Measurements from ENCODE around the gene OMP. TPM values are rescaled to one million over a fixed set of nuclear protein-coding genes. Genes with fewer than 3 reads are reported as not detected.

Gene OMP
- total RNA-seq, 1 experiment from 2014 or later, result not detected

DNA sequence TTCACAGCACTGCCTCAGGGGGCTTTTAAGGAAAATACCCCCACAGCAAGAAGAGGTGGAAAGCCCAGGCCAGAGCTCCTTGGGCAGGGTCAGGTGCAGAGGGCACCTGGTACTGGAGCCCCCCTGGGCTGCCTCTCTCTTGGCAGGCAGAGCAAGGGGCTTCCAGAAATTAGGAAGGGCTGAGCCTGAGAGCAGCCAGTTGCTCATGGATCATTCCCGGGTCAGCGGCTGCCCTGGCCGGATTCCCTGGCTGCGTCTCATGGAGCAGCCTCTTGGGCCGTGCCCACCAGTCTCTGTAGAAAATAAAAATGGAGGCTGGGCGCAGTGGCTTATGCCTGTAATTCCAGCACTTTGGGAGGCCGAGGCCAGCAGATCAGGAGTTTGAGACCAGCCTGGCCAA is 10.3 kb upstream of the OMP start:
- CTCF ChIA-PET, result interaction anchor here (1.3 to 3.9 kb wide), 15 partner anchors 9 to 388 kb away, joined by 4 to 126 read pairs (median 24); partner anchors contain the start of genes CAPN5 and MYO7A
- ATAC-seq, result no peak

DNA sequence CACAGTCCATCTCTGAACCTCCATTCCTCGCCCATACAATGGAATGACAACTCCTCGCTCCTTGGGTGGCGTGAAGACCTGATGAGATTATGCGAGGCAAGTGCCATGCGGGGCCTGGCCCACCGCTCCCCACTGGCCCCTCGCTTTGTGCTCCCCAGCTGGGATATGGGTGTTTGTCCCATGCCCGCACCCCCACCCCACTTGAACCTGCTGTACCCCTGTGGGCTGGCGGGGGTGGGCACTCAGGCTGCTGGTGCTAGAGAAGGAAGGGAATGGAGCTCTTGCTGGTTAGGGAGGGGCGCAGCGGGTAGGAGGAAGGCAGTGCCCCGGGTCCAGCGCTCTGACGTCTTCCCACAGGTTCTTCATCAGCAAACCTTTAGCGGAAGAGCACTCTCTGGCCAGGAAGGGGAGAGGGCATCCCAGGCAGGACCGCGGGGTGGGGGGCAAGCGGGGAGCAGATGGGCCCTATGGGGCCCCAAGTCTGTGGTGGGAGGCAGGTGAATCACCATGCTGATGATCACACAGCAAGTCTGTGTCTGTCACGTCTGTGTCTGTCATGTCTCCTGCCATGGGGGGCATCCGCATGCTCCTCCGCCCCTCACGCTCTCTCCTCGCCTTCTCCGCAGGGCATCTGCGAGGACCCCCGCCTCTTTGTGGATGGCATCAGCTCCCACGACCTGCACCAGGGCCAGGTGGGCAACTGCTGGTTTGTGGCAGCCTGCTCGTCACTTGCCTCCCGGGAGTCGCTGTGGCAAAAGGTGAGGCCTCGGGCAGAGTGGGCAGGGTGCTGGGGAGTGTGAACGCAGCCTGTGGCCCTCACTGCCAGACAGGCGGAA is 9.4 kb upstream of the OMP start:
- CTCF ChIA-PET, result interaction anchor here (2.5 to 3.9 kb wide), 6 partner anchors 8 to 46 kb away, joined by 7 to 102 read pairs (median 40); partner anchors contain the start of gene MYO7A
- Mint-ChIP-seq H3K27me3 (ENCODE audit: low read depth) (no peaks in the 10 kb centered on the region), H3K4me1 (peaks cover 7% of the 10 kb centered on the region), H3K9me3 (no peaks in the 10 kb centered on the region), H3K27ac (peak overlapping the region; percentile 79; the same call in 1 of the 2 replicates), H3K36me3 (peaks cover 3% of the 10 kb centered on the region; the same call in 1 of the 2 replicates), H3K4me3 (no peak overlapping the region)
- POLR2A ChIA-PET, result interaction anchor here (0.6 kb wide), 1 partner anchor 20 kb away, joined by 3 read pairs; no protein-coding TSS in a partner anchor
- ATAC-seq (no peak), DNase-seq (ENCODE audit: low spot score) (no peak)
- TF ChIP-seq, protein P1, sequence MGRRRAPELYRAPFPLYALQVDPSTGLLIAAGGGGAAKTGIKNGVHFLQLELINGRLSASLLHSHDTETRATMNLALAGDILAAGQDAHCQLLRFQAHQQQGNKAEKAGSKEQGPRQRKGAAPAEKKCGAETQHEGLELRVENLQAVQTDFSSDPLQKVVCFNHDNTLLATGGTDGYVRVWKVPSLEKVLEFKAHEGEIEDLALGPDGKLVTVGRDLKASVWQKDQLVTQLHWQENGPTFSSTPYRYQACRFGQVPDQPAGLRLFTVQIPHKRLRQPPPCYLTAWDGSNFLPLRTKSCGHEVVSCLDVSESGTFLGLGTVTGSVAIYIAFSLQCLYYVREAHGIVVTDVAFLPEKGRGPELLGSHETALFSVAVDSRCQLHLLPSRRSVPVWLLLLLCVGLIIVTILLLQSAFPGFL (CRISPR knock-in tag; IDR thresholded peaks at IDR 0.05; ENCODE audit: borderline replicate concordance), result no peak
- TF ChIP-seq, protein P2, sequence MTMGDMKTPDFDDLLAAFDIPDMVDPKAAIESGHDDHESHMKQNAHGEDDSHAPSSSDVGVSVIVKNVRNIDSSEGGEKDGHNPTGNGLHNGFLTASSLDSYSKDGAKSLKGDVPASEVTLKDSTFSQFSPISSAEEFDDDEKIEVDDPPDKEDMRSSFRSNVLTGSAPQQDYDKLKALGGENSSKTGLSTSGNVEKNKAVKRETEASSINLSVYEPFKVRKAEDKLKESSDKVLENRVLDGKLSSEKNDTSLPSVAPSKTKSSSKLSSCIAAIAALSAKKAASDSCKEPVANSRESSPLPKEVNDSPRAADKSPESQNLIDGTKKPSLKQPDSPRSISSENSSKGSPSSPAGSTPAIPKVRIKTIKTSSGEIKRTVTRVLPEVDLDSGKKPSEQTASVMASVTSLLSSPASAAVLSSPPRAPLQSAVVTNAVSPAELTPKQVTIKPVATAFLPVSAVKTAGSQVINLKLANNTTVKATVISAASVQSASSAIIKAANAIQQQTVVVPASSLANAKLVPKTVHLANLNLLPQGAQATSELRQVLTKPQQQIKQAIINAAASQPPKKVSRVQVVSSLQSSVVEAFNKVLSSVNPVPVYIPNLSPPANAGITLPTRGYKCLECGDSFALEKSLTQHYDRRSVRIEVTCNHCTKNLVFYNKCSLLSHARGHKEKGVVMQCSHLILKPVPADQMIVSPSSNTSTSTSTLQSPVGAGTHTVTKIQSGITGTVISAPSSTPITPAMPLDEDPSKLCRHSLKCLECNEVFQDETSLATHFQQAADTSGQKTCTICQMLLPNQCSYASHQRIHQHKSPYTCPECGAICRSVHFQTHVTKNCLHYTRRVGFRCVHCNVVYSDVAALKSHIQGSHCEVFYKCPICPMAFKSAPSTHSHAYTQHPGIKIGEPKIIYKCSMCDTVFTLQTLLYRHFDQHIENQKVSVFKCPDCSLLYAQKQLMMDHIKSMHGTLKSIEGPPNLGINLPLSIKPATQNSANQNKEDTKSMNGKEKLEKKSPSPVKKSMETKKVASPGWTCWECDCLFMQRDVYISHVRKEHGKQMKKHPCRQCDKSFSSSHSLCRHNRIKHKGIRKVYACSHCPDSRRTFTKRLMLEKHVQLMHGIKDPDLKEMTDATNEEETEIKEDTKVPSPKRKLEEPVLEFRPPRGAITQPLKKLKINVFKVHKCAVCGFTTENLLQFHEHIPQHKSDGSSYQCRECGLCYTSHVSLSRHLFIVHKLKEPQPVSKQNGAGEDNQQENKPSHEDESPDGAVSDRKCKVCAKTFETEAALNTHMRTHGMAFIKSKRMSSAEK (CRISPR knock-in tag; IDR thresholded peaks at IDR 0.05; ENCODE audit: borderline replicate concordance), result no peak
- TF ChIP-seq NR2C2 (CRISPR knock-in tag; IDR thresholded peaks at IDR 0.05) (no peak), SMAD3 (CRISPR knock-in tag; IDR thresholded peaks at IDR 0.05; ENCODE audit: borderline replicate concordance) (no peak), IRF2 (CRISPR knock-in tag; IDR thresholded peaks at IDR 0.05; ENCODE audit: borderline replicate concordance, low read depth) (no peak), SP1 (CRISPR knock-in tag; conservative IDR thresholded peaks at IDR 0.05) (no peak), ZNF416 (CRISPR knock-in tag; IDR thresholded peaks at IDR 0.05) (no peak)
- TF ChIP-seq, protein P3, sequence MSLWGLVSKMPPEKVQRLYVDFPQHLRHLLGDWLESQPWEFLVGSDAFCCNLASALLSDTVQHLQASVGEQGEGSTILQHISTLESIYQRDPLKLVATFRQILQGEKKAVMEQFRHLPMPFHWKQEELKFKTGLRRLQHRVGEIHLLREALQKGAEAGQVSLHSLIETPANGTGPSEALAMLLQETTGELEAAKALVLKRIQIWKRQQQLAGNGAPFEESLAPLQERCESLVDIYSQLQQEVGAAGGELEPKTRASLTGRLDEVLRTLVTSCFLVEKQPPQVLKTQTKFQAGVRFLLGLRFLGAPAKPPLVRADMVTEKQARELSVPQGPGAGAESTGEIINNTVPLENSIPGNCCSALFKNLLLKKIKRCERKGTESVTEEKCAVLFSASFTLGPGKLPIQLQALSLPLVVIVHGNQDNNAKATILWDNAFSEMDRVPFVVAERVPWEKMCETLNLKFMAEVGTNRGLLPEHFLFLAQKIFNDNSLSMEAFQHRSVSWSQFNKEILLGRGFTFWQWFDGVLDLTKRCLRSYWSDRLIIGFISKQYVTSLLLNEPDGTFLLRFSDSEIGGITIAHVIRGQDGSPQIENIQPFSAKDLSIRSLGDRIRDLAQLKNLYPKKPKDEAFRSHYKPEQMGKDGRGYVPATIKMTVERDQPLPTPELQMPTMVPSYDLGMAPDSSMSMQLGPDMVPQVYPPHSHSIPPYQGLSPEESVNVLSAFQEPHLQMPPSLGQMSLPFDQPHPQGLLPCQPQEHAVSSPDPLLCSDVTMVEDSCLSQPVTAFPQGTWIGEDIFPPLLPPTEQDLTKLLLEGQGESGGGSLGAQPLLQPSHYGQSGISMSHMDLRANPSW (CRISPR knock-in tag; conservative IDR thresholded peaks at IDR 0.05; ENCODE audit: low read depth), result no peak
- TF ChIP-seq, protein P4, sequence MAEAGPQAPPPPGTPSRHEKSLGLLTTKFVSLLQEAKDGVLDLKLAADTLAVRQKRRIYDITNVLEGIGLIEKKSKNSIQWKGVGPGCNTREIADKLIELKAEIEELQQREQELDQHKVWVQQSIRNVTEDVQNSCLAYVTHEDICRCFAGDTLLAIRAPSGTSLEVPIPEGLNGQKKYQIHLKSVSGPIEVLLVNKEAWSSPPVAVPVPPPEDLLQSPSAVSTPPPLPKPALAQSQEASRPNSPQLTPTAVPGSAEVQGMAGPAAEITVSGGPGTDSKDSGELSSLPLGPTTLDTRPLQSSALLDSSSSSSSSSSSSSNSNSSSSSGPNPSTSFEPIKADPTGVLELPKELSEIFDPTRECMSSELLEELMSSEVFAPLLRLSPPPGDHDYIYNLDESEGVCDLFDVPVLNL (CRISPR knock-in tag; IDR thresholded peaks at IDR 0.05; ENCODE audit: borderline replicate concordance, low read depth), result no peak

More for the DNA sequence above, 10.3 kb upstream of the OMP start:
- TF ChIP-seq, protein P5, sequence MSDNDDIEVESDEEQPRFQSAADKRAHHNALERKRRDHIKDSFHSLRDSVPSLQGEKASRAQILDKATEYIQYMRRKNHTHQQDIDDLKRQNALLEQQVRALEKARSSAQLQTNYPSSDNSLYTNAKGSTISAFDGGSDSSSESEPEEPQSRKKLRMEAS (CRISPR knock-in tag; IDR thresholded peaks at IDR 0.05), result no peak
- TF ChIP-seq TP53 (CRISPR knock-in tag; IDR thresholded peaks at IDR 0.05) (no peak), SP1 (CRISPR knock-in tag; conservative IDR thresholded peaks at IDR 0.05) (no peak), ZNF121 (CRISPR knock-in tag; IDR thresholded peaks at IDR 0.05) (no peak), SOX15 (CRISPR knock-in tag; IDR thresholded peaks at IDR 0.05) (no peak), ZNF263 (CRISPR knock-in tag; IDR thresholded peaks at IDR 0.05; ENCODE audit: low read depth) (no peak), KAT7 (CRISPR knock-in tag; IDR thresholded peaks at IDR 0.05; ENCODE audit: borderline replicate concordance) (no peak)
- TF ChIP-seq, protein P6, sequence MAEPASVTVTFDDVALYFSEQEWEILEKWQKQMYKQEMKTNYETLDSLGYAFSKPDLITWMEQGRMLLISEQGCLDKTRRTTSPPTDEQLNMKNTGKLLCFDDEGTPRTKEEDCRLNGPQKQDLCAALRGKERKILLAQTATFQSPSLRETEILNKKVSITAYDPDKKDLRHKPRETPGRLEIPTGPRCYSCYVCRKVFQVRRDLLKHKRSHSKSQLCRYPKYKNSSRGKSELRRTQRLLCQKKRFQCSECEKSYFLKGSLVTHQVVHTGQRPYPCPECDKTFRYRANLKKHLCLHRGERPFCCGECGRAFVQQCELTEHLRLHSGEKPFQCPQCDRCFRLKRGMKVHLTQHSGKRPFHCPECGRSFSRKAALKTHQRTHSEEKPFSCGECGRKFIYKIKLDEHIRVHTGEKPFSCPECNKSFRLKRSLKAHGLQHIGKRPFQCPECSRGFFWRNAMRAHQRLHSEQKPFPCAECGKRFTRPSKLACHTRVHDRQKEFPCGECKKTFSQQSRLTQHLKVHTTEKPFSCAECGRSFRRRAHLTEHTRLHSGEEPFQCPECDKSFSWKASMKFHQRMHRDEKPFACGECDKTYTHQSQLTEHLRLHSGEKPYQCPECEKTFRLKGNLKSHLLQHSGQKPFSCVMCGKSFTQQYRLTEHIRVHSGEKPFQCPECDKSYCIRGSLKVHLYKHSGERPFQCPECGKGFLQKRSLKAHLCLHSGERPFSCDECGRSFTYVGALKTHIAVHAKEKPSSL (CRISPR knock-in tag; conservative IDR thresholded peaks at IDR 0.05), result no peak
- TF ChIP-seq, protein P7, sequence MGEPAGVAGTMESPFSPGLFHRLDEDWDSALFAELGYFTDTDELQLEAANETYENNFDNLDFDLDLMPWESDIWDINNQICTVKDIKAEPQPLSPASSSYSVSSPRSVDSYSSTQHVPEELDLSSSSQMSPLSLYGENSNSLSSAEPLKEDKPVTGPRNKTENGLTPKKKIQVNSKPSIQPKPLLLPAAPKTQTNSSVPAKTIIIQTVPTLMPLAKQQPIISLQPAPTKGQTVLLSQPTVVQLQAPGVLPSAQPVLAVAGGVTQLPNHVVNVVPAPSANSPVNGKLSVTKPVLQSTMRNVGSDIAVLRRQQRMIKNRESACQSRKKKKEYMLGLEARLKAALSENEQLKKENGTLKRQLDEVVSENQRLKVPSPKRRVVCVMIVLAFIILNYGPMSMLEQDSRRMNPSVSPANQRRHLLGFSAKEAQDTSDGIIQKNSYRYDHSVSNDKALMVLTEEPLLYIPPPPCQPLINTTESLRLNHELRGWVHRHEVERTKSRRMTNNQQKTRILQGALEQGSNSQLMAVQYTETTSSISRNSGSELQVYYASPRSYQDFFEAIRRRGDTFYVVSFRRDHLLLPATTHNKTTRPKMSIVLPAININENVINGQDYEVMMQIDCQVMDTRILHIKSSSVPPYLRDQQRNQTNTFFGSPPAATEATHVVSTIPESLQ (CRISPR knock-in tag; IDR thresholded peaks at IDR 0.05), result no peak
- peaks cover 7% of the 10 kb centered on the region for H3K4me1 Mint-ChIP-seq
- DNase-seq (ENCODE audit: low spot score), result no peak
- no peaks in the 10 kb centered on the region for H3K9me3 Mint-ChIP-seq
- no peak overlapping the region for H3K27ac Mint-ChIP-seq
- peaks cover 3% of the 10 kb centered on the region; the same call in 1 of the 2 replicates for H3K36me3 Mint-ChIP-seq
- no peak overlapping the region for H3K4me3 Mint-ChIP-seq
- POLR2A ChIA-PET, result no interaction called here
- no peaks in the 10 kb centered on the region for H3K27me3 Mint-ChIP-seq (ENCODE audit: low read depth)
